Esophagus (tissue), 2 donors: ENCODE data around the gene SCN3B. TPM values are rescaled to one million over a fixed set of nuclear protein-coding genes. Genes with fewer than 3 reads are reported as not detected.

Source experiments
- H3K27ac ChIP-seq, 2 donors: one replicate each; pipeline ENCODE4 v1.5.1; 2013; ENCODE audit warnings: low read depth in 2 of 2, mild to moderate bottlenecking in 2 of 2, inconsistent platforms in 1 of 2, low read length in 1 of 2, moderate library complexity in 1 of 2
- H3K27me3 ChIP-seq, 2 donors: one replicate each; pipeline ENCODE4 v1.6.1; 2013; ENCODE audit warnings: low read length in 2 of 2, control low read depth in 1 of 2, mild to moderate bottlenecking in 1 of 2; ENCODE audit not compliant: insufficient read depth in 2 of 2, control insufficient read depth in 1 of 2
- H3K36me3 ChIP-seq, 2 donors: one replicate each; pipeline ENCODE4 v1.6.1; 2013; ENCODE audit warnings: low read length in 1 of 2; ENCODE audit not compliant: control insufficient read depth in 2 of 2, insufficient read depth in 2 of 2
- H3K4me1 ChIP-seq, 2 donors: one replicate each; pipeline ENCODE4 v1.6.1; 2013; ENCODE audit warnings: low read length in 1 of 2; ENCODE audit not compliant: control insufficient read depth in 2 of 2, insufficient read depth in 2 of 2
- H3K4me3 ChIP-seq, 2 donors: one replicate each; pipeline ENCODE4 v1.5.1; 2013; ENCODE audit warnings: low read length in 2 of 2, mild to moderate bottlenecking in 2 of 2, low read depth in 1 of 2, moderate library complexity in 1 of 2
- H3K9me3 ChIP-seq, 2 donors: one replicate each; pipeline ENCODE4 v1.6.1; 2013; ENCODE audit warnings: mild to moderate bottlenecking in 2 of 2, low read depth in 1 of 2, low read length in 1 of 2, moderate library complexity in 1 of 2; ENCODE audit not compliant: control insufficient read depth in 2 of 2, insufficient read depth in 1 of 2
- WGBS, 2 donors: extraction: QIAGEN DNeasy Blood & Tissue Kit; methylation state at CpG; one replicate each; pipeline ENCODE4 v1.1.7; 2013; 5-methylcytosine and 5-hydroxymethylcytosine counted together
- polyA plus RNA-seq, 2 donors: library from polyadenylated mRNA; stranded (reverse); fragments of 200-250 nt; gene quantifications; one replicate each; pipeline ENCODE4 v1.2.3, GENCODE V29; 2013
- donor health status: healthy with polysubstance abuse.
- donor health status: Bipolar disorder and iron deficiency.

Gene SCN3B
- polyA plus RNA-seq, 2 donors = 0.16 to 0.29 TPM

GRCh38 chr11:123588864-123589262 is 65.6 kb downstream of the SCN3B start:
- H3K27me3 ChIP-seq = no peaks in the 10 kb centered on the region
- no peaks in the 10 kb centered on the region for H3K9me3 ChIP-seq
- WGBS, 2 donors = 95 to 96% methylated on average over 5 of the region's 5 CpGs
- no peaks in the 10 kb centered on the region for H3K36me3 ChIP-seq
- no peak overlapping the region for H3K27ac ChIP-seq
- H3K4me1 ChIP-seq = peaks cover 2 to 9% of the 10 kb centered on the region in 2 donors
- no peak overlapping the region for H3K4me3 ChIP-seq

- Histone ChIP-seq H3K27ac (no peak overlapping the region), H3K4me1 (peaks cover 2 to 9% of the 10 kb centered on the region in 2 donors), H3K4me3 (no peak overlapping the region), H3K9me3 (no peaks in the 10 kb centered on the region), H3K27me3 (no peaks in the 10 kb centered on the region), H3K36me3 (no peaks in the 10 kb centered on the region)
- WGBS, 2 donors = 52 to 78% methylated on average over 14 of the region's 14 CpGs
Measured at GRCh38 chr11:123588117-123588863, 66.1 kb downstream of the SCN3B start.

GRCh38 chr11:123587559-123587958 is 66.9 kb downstream of the SCN3B start:
- Histone ChIP-seq H3K9me3 (no peaks in the 10 kb centered on the region), H3K4me3 (no peak overlapping the region), H3K27me3 (no peaks in the 10 kb centered on the region), H3K27ac (no peak overlapping the region), H3K36me3 (no peaks in the 10 kb centered on the region), H3K4me1 (peaks cover 2 to 9% of the 10 kb centered on the region in 2 donors)
- 64 to 76% methylated on average over 6 of the region's 6 CpGs for WGBS, 2 donors

GRCh38 chr11:123587044-123587443 is 67.4 kb downstream of the SCN3B start:
- H3K27me3 ChIP-seq = no peaks in the 10 kb centered on the region
- no peak overlapping the region for H3K27ac ChIP-seq
- no peaks in the 10 kb centered on the region for H3K9me3 ChIP-seq
- 95% methylated on average over 2 of the region's 2 CpGs for WGBS, 2 donors
- H3K36me3 ChIP-seq = no peaks in the 10 kb centered on the region
- H3K4me3 ChIP-seq = no peak overlapping the region
- peaks cover 2 to 9% of the 10 kb centered on the region in 2 donors for H3K4me1 ChIP-seq

GRCh38 chr11:123586568-123586967 is 67.9 kb downstream of the SCN3B start:
- Histone ChIP-seq H3K27ac (no peak overlapping the region), H3K27me3 (no peaks in the 10 kb centered on the region), H3K4me3 (no peak overlapping the region), H3K9me3 (no peaks in the 10 kb centered on the region), H3K4me1 (peaks cover 2 to 9% of the 10 kb centered on the region in 2 donors), H3K36me3 (no peaks in the 10 kb centered on the region)
- WGBS, 2 donors = 90 to 91% methylated on average over 8 of the region's 8 CpGs

GRCh38 chr11:123585706-123586105 is 68.7 kb downstream of the SCN3B start:
- Histone ChIP-seq H3K36me3 (no peaks in the 10 kb centered on the region), H3K4me3 (no peak overlapping the region), H3K27me3 (peaks cover 0 to 3% of the 10 kb centered on the region in 2 donors), H3K4me1 (peaks cover 2 to 7% of the 10 kb centered on the region in 2 donors), H3K9me3 (no peaks in the 10 kb centered on the region), H3K27ac (no peak overlapping the region)
- 50 to 52% methylated on average over 5 of the region's 5 CpGs for WGBS, 2 donors

GRCh38 chr11:123585206-123585605 is 69.2 kb downstream of the SCN3B start:
- 60 to 66% methylated on average over 5 of the region's 5 CpGs for WGBS, 2 donors

GRCh38 chr11:123584737-123585136 is 69.7 kb downstream of the SCN3B start:
- 84 to 87% methylated on average over 7 of the region's 7 CpGs for WGBS, 2 donors
- Histone ChIP-seq H3K27me3 (peaks cover 0 to 3% of the 10 kb centered on the region in 2 donors), H3K9me3 (no peaks in the 10 kb centered on the region), H3K4me3 (no peak overlapping the region), H3K4me1 (peaks cover 2 to 3% of the 10 kb centered on the region in 2 donors), H3K27ac (no peak overlapping the region), H3K36me3 (no peaks in the 10 kb centered on the region)

More at GRCh38 chr11:123585206-123585605, 69.2 kb downstream of the SCN3B start:
- Histone ChIP-seq H3K9me3 (no peaks in the 10 kb centered on the region), H3K27me3 (peaks cover 0 to 3% of the 10 kb centered on the region in 2 donors), H3K36me3 (no peaks in the 10 kb centered on the region), H3K4me1 (peaks cover 2 to 3% of the 10 kb centered on the region in 2 donors), H3K4me3 (no peak overlapping the region), H3K27ac (no peak overlapping the region)

GRCh38 chr11:123584186-123584585 is 70.2 kb downstream of the SCN3B start:
- Histone ChIP-seq H3K27me3 (peaks cover 0 to 3% of the 10 kb centered on the region in 2 donors), H3K4me3 (no peak overlapping the region), H3K27ac (no peak overlapping the region), H3K9me3 (no peaks in the 10 kb centered on the region), H3K4me1 (peaks cover 2 to 3% of the 10 kb centered on the region in 2 donors), H3K36me3 (no peaks in the 10 kb centered on the region)
- 95 to 96% methylated on average over 3 to 4 of the region's 4 CpGs for WGBS, 2 donors

- Histone ChIP-seq H3K4me3 (no peak overlapping the region), H3K9me3 (no peaks in the 10 kb centered on the region), H3K36me3 (no peaks in the 10 kb centered on the region), H3K27me3 (peaks cover 0 to 3% of the 10 kb centered on the region in 2 donors), H3K4me1 (peaks cover 2 to 3% of the 10 kb centered on the region in 2 donors), H3K27ac (no peak overlapping the region)
- 90 to 93% methylated on average over 12 of the region's 12 CpGs for WGBS, 2 donors
Measured at GRCh38 chr11:123582992-123583504, 71.4 kb downstream of the SCN3B start.
